Subcutaneous adipose tissue (tissue), 4 donors: ENCODE results near the gene ABHD14A. TPM values are rescaled to one million over a fixed set of nuclear protein-coding genes. Genes with fewer than 3 reads are reported as not detected.

Experiments used
- total RNA-seq, 4 donors: library from RNA; depleted of rRNA; stranded (reverse); fragments of >200 nt; gene quantifications; one replicate each; pipeline ENCODE4 v1.1.0, GENCODE V29; 2016
- TF ChIP-seq, protein P1 (sequence below): fragments of 450-650 bp; IDR thresholded peaks from one replicate; pipeline ENCODE4 v1.5.1; 2016; ENCODE audit warnings: low read depth, mild to moderate bottlenecking, control low read depth, antibody characterized with exemption, moderate library complexity

The ABHD14A gene
- total RNA-seq, 4 donors from 2014 or later = 15.3 to 37.7 (median 26.0) TPM

DNA sequence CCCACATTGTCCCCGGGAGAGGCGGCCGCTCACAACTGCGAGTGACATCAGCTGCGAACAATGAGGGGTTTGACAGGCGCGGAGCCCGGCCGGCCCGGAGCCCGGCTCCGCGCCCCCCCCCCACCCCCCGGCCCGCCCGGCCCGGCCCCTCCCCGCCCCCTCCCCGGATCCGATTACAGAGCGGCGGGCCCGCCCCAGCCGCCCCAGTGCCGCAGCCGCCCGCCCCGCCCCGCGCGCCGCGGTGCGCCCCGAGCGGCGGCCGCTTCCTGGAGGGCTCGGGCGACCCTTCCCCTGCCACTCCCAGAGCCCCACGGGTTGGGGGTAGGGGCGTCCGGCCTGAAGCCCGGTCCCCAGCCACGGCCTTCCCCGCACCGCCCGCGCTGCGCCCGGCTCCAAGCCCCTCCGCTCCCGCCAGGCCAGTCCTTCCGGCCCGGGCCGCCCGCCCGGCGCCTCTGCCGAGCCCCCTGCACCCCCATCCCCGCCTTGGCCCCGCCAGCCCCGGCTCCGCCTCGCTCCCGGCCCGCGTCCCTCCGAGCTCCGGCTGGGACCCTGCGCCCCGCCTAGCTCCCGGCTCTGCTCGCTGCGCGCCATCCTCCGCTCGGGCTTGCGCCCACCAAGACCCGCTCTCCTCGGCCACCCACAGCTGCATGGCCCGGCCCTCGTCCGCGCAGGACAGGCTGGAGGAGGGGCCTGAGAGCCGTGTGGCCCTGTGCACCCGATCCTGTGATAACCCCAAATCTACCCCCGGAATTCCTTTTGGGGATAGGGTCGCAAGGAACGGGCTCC is 7.3 kb upstream of the ABHD14A start, which contains the start of gene PCBP4:
Gene PCBP4, minus strand, starts transcription at position 71 of the 786 bp plus-strand sequence. CDS start 6,214 bp downstream, outside the sequence.
- TF ChIP-seq, protein P1, sequence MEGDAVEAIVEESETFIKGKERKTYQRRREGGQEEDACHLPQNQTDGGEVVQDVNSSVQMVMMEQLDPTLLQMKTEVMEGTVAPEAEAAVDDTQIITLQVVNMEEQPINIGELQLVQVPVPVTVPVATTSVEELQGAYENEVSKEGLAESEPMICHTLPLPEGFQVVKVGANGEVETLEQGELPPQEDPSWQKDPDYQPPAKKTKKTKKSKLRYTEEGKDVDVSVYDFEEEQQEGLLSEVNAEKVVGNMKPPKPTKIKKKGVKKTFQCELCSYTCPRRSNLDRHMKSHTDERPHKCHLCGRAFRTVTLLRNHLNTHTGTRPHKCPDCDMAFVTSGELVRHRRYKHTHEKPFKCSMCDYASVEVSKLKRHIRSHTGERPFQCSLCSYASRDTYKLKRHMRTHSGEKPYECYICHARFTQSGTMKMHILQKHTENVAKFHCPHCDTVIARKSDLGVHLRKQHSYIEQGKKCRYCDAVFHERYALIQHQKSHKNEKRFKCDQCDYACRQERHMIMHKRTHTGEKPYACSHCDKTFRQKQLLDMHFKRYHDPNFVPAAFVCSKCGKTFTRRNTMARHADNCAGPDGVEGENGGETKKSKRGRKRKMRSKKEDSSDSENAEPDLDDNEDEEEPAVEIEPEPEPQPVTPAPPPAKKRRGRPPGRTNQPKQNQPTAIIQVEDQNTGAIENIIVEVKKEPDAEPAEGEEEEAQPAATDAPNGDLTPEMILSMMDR = no peak

DNA sequence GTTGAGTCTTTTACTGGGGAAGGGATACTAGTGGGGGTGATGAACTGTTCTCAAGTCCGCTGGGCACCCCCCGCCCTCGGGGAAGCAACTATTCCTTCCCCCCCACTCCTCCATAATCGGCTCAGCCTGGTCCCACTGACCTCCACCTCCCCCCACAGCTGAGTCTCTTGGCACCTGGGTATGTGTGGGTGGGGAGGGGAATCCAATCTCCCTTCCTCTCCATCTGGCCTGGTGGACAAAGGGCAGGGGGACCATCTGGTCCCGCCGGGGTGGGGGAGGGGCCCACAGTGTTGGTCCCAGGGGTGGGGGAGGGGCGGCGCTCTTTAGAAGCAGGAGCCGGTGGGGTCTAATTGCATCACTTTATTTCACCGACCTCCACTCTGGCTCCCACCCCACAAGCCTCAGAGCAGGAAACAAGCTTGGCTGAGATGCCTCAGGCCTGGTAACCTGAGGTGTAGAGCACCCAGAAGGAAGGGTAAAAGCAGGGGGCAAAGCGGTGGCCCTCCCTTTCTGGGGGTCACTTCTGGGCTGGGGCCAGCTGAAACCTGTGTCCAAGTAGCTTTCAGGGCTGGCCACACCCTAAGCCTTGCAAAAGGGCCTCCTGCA is 6.6 kb upstream of the ABHD14A start:
- TF ChIP-seq, protein P1 = no peak

DNA sequence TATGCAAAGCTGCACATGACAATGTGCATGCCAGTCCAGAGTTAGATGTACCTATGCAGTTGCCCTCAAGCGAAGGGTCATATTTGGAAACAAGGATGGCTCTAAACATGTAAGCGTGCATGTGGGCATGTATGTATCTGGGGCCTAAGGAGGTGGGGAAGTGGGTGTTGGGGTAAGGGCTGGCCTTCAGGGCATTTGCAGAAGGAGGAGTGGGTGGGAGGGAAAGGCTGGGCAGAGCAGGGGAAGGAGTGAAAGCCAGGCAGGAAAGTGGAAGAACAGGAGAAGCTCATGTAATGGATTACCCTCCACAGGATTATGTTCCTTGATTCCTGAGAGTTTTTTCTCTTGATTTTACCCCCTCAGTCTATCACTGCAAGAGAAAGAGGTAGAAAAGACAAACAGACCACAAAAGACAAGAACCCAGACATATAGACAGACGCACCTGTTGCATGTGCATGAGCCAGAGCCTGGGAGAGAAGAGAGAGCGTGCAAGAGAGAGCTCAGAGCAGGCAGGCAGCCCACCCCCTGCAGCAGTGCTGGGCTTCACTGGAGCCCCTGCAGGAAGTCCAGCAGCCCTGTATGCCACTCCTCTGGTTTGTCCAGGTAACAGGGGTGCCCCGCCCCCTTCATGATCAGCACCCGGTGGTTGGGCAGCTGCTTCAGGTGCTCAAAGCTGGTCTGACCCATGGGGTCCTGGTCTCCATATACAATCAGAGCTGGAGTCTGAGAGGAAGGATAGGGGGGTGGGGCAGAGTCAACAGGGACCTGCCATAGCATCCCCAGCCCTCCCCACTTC is 5.8 kb upstream of the ABHD14A start:
- TF ChIP-seq, protein P1 = no peak

DNA sequence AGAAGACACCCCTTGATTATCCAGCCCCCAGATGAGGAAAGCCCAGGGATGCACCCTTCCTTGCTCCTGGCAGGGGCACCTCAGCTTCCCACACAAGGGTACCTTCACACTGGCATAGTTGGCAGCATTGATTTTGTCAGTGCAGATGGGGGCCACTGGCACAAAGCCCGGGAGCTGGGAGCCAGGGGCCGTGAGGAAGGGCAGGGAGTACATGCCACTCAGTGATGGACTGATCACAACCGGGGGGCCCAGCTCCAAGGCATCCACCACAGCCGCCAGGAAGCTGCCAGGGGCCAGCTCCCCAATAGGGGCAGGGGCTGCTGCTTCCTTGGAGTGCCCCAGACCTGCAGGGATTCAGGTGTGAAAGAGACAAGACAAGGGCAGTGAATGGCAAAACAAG is 5.0 kb upstream of the ABHD14A start:
- TF ChIP-seq, protein P1 = no peak

DNA sequence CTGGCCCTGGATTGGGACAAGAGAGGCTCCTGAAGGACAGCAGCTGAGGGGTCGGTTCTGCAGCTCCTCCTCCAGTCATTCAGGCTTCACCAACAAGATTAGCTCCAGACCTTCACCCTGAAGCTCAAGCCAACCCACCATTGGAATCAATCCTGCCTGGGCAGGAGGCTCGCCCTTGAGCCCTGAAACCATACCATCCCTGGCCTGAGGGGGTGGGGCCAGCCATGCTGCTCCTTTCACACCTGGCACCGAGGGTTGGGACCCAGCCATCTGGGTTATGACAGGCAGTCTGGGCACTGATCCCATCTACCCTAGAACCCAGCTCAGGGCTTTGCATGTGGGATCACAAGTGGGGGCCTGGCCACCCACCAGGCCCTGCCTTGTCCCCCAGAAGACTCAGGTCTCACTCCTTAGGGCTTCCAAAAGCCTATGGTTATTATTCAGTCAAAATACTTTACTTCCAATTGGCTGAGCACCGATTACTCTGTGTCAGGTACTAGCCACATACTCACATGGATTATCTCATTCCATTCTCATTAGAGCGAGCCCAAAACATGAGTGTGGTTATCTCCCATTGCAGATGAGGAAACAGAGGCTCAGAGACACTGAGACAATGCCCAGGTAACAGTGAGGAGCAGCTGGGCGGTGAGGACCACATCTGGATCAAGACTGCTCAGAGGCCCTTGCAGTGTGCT is 4.1 kb upstream of the ABHD14A start:
- TF ChIP-seq, protein P1 = no peak

DNA sequence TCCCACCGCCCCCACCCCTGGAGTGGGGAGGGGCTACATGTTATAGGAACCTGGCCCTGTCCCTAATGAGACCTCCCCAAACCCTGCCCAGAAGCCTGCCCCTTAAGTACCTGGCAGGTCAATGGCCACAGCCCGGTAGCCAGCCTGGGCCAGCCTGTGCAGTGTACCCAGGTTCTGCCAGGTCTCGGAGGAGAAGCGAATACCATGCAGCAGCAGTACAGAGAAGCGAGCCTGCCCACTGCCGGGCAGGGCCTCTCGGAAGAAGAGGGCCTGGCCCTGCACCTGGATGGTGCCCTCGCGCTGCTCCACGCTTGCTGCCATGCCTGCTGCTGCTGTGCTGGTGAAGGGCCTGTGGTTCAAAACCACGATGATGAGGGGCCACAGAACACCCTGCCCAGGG is 3.5 kb upstream of the ABHD14A start:
- TF ChIP-seq, protein P1 = no peak
